GM12878 (cell line): ENCODE measurements around the gene FAM89A. TPM values are rescaled to one million over a fixed set of nuclear protein-coding genes. Genes with fewer than 3 reads are reported as not detected.

Experiments
- ATAC-seq: fragments of 200-7000 bp; cut with Tn5 transposase; 3 replicates; pipeline ENCODE4 v1.9.1; 2020; ENCODE audit warnings: mild to moderate bottlenecking, moderate library complexity
- BruUV-seq: library from RNA; stranded (reverse); fragments of 400-500 nt; replicated peaks from 2 replicates; lab custom pipeline; 2021; lab: Mats Ljungman, UMichigan
- CTCF ChIA-PET: fragments of 300-600 bp; sonication (Branson Sonifier 250); formaldehyde crosslinking; extraction: SDS; loops from one replicate; lab custom pipeline; 2021; ENCODE audit warnings: inconsistent platforms; lab: Yijun Ruan, JAX
- POLR2A ChIA-PET: fragments of 350-600 bp; formaldehyde crosslinking; extraction: SDS; loops from one replicate; lab custom pipeline; 2021; ENCODE audit warnings: inconsistent platforms; lab: Charles Lee
- RAD21 ChIA-PET: fragments of 300-600 bp; sonication (Branson Sonifier 250); formaldehyde crosslinking; loops from one replicate; lab custom pipeline; 2023; ENCODE audit warnings: antibody characterized with exemption; ENCODE audit not compliant: unreplicated experiment; lab: Charles Lee
- SMC1A ChIA-PET: fragments of 300-600 bp; sonication (Branson Sonifier 250); formaldehyde crosslinking; loops from one replicate; lab custom pipeline; 2023; ENCODE audit not compliant: unreplicated experiment, uncharacterized antibody; lab: Charles Lee
- DNase-seq: peaks from one replicate; pipeline ENCODE4 v3.0.0-alpha.2; 2011; ENCODE audit warnings: low read depth, low spot score
- FAIRE-seq: peaks from 3 replicates; lab custom pipeline; 2011; peaks lifted over from hg19 to GRCh38; lab: Jason Lieb, UNC
- H2AFZ ChIP-seq: 2 replicates; pipeline ENCODE4 v1.6.0; 2011; ENCODE audit warnings: low read depth, low read length, control low read depth; ENCODE audit not compliant: control insufficient read depth
- H3K27ac ChIP-seq: 2 replicates; pipeline ENCODE4 v1.5.1; 2011; ENCODE audit warnings: control low read depth; ENCODE audit not compliant: control insufficient read depth, insufficient read depth
- H3K27me3 ChIP-seq, 2 experiments: replicated peaks in 1 of 2; 2 replicates each; pipeline versions ENCODE4 v1.6.0 to v1.6.1; 2011; ENCODE audit warnings: low read length in 1 of 2; ENCODE audit not compliant: control insufficient read depth in 2 of 2, insufficient read depth in 2 of 2
- H3K36me3 ChIP-seq, 2 experiments: 2 replicates each; pipeline ENCODE4 v1.5.1; 2011; ENCODE audit warnings: low read length in 1 of 2; ENCODE audit not compliant: control insufficient read depth in 2 of 2, insufficient read depth in 2 of 2
- H3K4me1 ChIP-seq: 2 replicates; pipeline ENCODE4 v1.6.1; 2011; ENCODE audit warnings: mild to moderate bottlenecking, low read length, moderate library complexity, mixed read lengths; ENCODE audit not compliant: control insufficient read depth, insufficient read depth
- H3K4me2 ChIP-seq: 2 replicates; pipeline ENCODE4 v1.6.0; 2011; ENCODE audit warnings: control low read depth; ENCODE audit not compliant: control insufficient read depth, insufficient read depth
- H3K4me3 ChIP-seq: fragments of 200-600 bp; sonication (generic); 2 replicates; pipeline ENCODE4 v1.5.1; 2016
- H3K79me2 ChIP-seq: 2 replicates; pipeline ENCODE4 v1.6.0; 2011; ENCODE audit warnings: low read length; ENCODE audit not compliant: control insufficient read depth, insufficient read depth
- H3K9ac ChIP-seq: 2 replicates; pipeline ENCODE4 v1.8.0; 2011; ENCODE audit warnings: low read length, control low read depth, mixed read lengths; ENCODE audit not compliant: control insufficient read depth, insufficient read depth
- H3K9me3 ChIP-seq: replicated peaks from 3 replicates; pipeline ENCODE4 v1.5.1; 2011; ENCODE audit warnings: mild to moderate bottlenecking, low read length; ENCODE audit not compliant: control insufficient read depth, insufficient read depth
- H4K20me1 ChIP-seq: 2 replicates; pipeline ENCODE4 v1.6.0; 2011; ENCODE audit not compliant: control insufficient read depth, insufficient read depth
- BCL11A ChIP-seq: IDR thresholded peaks from 2 replicates; pipeline ENCODE4 v1.6.1; 2011; ENCODE audit warnings: low read depth, low read length
- CBX3 ChIP-seq: fragments of 200-600 bp; sonication (generic); IDR thresholded peaks from 2 replicates; pipeline ENCODE4 v1.6.1; 2016; ENCODE audit warnings: low read depth, borderline replicate concordance
- FOXM1 ChIP-seq: IDR thresholded peaks from 2 replicates; pipeline ENCODE4 v1.6.1; 2012; ENCODE audit warnings: low read depth, mild to moderate bottlenecking, inconsistent platforms, low read length, moderate library complexity
- JUND ChIP-seq: IDR thresholded peaks from 2 replicates; pipeline ENCODE4 v1.6.1; 2012; ENCODE audit warnings: low read depth, mild to moderate bottlenecking, low read length, improper control_type of control experiment, moderate library complexity
- NFIC ChIP-seq: IDR thresholded peaks from 2 replicates; pipeline ENCODE4 v1.6.1; 2012; ENCODE audit warnings: low read depth, mild to moderate bottlenecking, inconsistent platforms, low read length, moderate library complexity
- POLR2A ChIP-seq: IDR thresholded peaks from 2 replicates; pipeline ENCODE4 v1.6.1; 2011; ENCODE audit warnings: low read depth, mild to moderate bottlenecking, low read length
- RAD51 ChIP-seq: fragments of 450-650 bp; IDR thresholded peaks from 2 replicates; pipeline ENCODE4 v1.6.1; 2016; ENCODE audit warnings: moderate library complexity, mild to moderate bottlenecking, inconsistent platforms
- ZNF274 ChIP-seq: IDR thresholded peaks from one replicate; pipeline ENCODE4 v1.8.0; 2011; ENCODE audit not compliant: insufficient read length, insufficient read depth
- WGBS: methylation state at CpG from one replicate; pipeline ENCODE4 v1.1.6; 2016; ENCODE audit warnings: low lambda C conversion rate; ENCODE audit not compliant: insufficient replicate concordance, insufficient coverage; ENCODE audit errors: missing lambda C conversion rate; 5-methylcytosine and 5-hydroxymethylcytosine counted together
- in situ Hi-C: fragments of 300-500 bp; cut with MboI; formaldehyde crosslinking; loops from 9 replicates; pipeline ENCODE4 v1.14.3; 2018; ENCODE audit warnings: mixed read lengths
- intact Hi-C: fragments of 100-400 bp; cut with micrococcal nuclease; formaldehyde crosslinking; loops from one replicate; pipeline ENCODE4 v1.14.2; 2022; ENCODE audit not compliant: unreplicated experiment
- polyA plus RNA-seq, 11 experiments: library from polyadenylated mRNA; depleted of rRNA in 4 of 11; unstranded in 6 of 11; stranded (reverse) in 5 of 11; fragments of >200 nt; fragmentation: Nextera tagmentation in 4 of 11; fragmentation: Illumina TruSeq in 1 of 11; extraction: Ambion mirVana in 4 of 11; extraction: Trizol in 1 of 11; gene quantifications; 1 replicate in 1 of 11; 2 replicates in 10 of 11; pipeline versions ENCODE4 v1.2.1 to v1.2.3, GENCODE V29; 2011 to 2016; ENCODE audit warnings: inconsistent platforms in 2 of 11, missing spikeins in 2 of 11, low read depth in 1 of 11
- total RNA-seq, 4 experiments: library from RNA; depleted of rRNA in 3 of 4; stranded (reverse); fragments of >200 nt in 3 of 4; fragmentation: Illumina TruSeq in 1 of 4; extraction: Trizol in 1 of 4; gene quantifications; 2 replicates each; pipeline versions ENCODE4 v1.2.1 to v1.2.3, GENCODE V29; 2013 to 2021
- TF ChIP-seq, protein P1 (sequence below): fragments of 450-650 bp; formaldehyde crosslinking; IDR thresholded peaks from 2 replicates; pipeline ENCODE4 v1.4.0; 2022; ENCODE audit warnings: mild to moderate bottlenecking, moderate library complexity
- TF ChIP-seq, protein P2 (sequence below): IDR thresholded peaks from 2 replicates; pipeline ENCODE4 v1.6.1; 2012; ENCODE audit warnings: mild to moderate bottlenecking, low read depth, low read length
- TF ChIP-seq, protein P3 (sequence below), 3 experiments: IDR thresholded peaks in 2 of 3; conservative IDR thresholded peaks in 1 of 3; 2 replicates each; pipeline ENCODE4 v1.5.1; 2011; ENCODE audit warnings: low read depth in 3 of 3, low read length in 3 of 3, mild to moderate bottlenecking in 3 of 3, control low read depth in 2 of 3, moderate library complexity in 2 of 3, inconsistent platforms in 1 of 3, mixed read lengths in 1 of 3; ENCODE audit not compliant: control insufficient read depth in 2 of 3, insufficient read depth in 1 of 3; ENCODE audit errors: extremely low read depth in 1 of 3
- TF ChIP-seq, protein P4 (sequence below): fragments of 150-350 bp; IDR thresholded peaks from 2 replicates; pipeline ENCODE4 v1.6.1; 2016; ENCODE audit warnings: low read depth, low read length

The FAM89A gene
- total and polyA plus RNA-seq, 10 of the 15 experiments (the other 5 are each of a cell fraction or from before 2014, with no cell fraction given) = 0.06 to 0.72 (median 0.14) TPM; not detected in 4

DNA sequence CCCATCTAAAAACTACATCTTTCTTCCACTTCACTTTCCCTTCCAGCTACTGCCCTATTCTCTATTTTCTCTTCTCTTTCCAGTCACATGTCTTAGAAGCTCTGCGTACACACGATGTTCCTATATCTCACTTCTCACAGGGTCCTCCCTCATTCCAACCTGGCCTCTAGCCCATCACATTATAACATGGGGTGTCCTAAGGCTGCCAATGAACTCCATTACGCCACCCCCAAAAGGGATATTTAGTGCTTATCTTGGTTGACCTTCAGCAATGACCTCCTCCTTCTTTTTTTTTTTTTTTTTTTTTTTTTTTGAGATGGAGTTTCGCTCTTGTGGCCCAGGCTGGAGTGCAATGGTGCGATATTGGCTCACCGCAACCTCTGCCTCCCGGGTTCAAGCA, 38.2 kb upstream of the FAM89A start:
- 84% methylated on average over 6 of the region's 7 CpGs for WGBS
- no TSS peak for BruUV-seq
- Histone ChIP-seq H2AFZ (no peak overlapping the region), H3K79me2 (no peaks in the 10 kb centered on the region), H3K27me3 (no peaks in the 10 kb centered on the region; a peak in 1 of 4 replicates), H3K4me1 (no peaks in the 10 kb centered on the region), H3K4me3 (no peak overlapping the region), H4K20me1 (no peaks in the 10 kb centered on the region), H3K9me3 (no peaks in the 10 kb centered on the region), H3K4me2 (no peak overlapping the region), H3K27ac (no peak overlapping the region), H3K36me3 (no peaks in the 10 kb centered on the region), H3K9ac (no peak overlapping the region)
- ChIA-PET POLR2A (no interaction called here), RAD21 (no interaction called here), SMC1A (no interaction called here), CTCF (interaction anchor here (1.0 kb wide), 1 partner anchor 9 kb away, joined by 3 read pairs; no protein-coding TSS in a partner anchor)
- in situ Hi-C loops (no loop called here), intact Hi-C loops (no loop called here)
- ATAC-seq = no peak
- no peak for DNase-seq
- FAIRE-seq = no peak
- TF ChIP-seq, protein P1, sequence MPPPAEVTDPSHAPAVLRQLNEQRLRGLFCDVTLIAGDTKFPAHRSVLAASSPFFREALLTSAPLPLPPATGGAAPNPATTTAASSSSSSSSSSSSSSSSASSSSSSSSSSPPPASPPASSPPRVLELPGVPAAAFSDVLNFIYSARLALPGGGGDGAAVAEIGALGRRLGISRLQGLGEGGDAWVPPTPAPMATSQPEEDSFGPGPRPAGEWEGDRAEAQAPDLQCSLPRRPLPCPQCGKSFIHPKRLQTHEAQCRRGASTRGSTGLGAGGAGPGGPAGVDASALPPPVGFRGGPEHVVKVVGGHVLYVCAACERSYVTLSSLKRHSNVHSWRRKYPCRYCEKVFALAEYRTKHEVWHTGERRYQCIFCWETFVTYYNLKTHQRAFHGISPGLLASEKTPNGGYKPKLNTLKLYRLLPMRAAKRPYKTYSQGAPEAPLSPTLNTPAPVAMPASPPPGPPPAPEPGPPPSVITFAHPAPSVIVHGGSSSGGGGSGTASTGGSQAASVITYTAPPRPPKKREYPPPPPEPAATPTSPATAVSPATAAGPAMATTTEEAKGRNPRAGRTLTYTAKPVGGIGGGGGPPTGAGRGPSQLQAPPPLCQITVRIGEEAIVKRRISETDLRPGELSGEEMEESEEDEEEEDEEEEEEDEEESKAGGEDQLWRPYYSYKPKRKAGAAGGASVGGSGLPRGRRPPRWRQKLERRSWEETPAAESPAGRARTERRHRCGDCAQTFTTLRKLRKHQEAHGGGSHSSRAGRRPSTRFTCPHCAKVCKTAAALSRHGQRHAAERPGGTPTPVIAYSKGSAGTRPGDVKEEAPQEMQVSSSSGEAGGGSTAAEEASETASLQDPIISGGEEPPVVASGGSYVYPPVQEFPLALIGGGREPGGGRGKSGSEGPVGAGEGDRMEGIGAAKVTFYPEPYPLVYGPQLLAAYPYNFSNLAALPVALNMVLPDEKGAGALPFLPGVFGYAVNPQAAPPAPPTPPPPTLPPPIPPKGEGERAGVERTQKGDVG (CRISPR knock-in tag) = no peak
- TF ChIP-seq FOXM1 (no peak), BCL11A (no peak), JUND (no peak), CBX3 (no peak), POLR2A (no peak), RAD51 (no peak), ZNF274 (no peak), NFIC (no peak)
- TF ChIP-seq, protein P2, sequence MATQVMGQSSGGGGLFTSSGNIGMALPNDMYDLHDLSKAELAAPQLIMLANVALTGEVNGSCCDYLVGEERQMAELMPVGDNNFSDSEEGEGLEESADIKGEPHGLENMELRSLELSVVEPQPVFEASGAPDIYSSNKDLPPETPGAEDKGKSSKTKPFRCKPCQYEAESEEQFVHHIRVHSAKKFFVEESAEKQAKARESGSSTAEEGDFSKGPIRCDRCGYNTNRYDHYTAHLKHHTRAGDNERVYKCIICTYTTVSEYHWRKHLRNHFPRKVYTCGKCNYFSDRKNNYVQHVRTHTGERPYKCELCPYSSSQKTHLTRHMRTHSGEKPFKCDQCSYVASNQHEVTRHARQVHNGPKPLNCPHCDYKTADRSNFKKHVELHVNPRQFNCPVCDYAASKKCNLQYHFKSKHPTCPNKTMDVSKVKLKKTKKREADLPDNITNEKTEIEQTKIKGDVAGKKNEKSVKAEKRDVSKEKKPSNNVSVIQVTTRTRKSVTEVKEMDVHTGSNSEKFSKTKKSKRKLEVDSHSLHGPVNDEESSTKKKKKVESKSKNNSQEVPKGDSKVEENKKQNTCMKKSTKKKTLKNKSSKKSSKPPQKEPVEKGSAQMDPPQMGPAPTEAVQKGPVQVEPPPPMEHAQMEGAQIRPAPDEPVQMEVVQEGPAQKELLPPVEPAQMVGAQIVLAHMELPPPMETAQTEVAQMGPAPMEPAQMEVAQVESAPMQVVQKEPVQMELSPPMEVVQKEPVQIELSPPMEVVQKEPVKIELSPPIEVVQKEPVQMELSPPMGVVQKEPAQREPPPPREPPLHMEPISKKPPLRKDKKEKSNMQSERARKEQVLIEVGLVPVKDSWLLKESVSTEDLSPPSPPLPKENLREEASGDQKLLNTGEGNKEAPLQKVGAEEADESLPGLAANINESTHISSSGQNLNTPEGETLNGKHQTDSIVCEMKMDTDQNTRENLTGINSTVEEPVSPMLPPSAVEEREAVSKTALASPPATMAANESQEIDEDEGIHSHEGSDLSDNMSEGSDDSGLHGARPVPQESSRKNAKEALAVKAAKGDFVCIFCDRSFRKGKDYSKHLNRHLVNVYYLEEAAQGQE = no peak
- TF ChIP-seq, protein P3, sequence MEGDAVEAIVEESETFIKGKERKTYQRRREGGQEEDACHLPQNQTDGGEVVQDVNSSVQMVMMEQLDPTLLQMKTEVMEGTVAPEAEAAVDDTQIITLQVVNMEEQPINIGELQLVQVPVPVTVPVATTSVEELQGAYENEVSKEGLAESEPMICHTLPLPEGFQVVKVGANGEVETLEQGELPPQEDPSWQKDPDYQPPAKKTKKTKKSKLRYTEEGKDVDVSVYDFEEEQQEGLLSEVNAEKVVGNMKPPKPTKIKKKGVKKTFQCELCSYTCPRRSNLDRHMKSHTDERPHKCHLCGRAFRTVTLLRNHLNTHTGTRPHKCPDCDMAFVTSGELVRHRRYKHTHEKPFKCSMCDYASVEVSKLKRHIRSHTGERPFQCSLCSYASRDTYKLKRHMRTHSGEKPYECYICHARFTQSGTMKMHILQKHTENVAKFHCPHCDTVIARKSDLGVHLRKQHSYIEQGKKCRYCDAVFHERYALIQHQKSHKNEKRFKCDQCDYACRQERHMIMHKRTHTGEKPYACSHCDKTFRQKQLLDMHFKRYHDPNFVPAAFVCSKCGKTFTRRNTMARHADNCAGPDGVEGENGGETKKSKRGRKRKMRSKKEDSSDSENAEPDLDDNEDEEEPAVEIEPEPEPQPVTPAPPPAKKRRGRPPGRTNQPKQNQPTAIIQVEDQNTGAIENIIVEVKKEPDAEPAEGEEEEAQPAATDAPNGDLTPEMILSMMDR (IDR thresholded peaks at IDR 0.05 in 2 of 3, conservative IDR thresholded peaks at IDR 0.05 in 1 of 3; ENCODE audit: control insufficient read depth in 2 of 3, extremely low read depth in 1 of 3, insufficient read depth in 1 of 3, low read depth in 3 of 3, low read length in 3 of 3) = no peak
- TF ChIP-seq, protein P4, sequence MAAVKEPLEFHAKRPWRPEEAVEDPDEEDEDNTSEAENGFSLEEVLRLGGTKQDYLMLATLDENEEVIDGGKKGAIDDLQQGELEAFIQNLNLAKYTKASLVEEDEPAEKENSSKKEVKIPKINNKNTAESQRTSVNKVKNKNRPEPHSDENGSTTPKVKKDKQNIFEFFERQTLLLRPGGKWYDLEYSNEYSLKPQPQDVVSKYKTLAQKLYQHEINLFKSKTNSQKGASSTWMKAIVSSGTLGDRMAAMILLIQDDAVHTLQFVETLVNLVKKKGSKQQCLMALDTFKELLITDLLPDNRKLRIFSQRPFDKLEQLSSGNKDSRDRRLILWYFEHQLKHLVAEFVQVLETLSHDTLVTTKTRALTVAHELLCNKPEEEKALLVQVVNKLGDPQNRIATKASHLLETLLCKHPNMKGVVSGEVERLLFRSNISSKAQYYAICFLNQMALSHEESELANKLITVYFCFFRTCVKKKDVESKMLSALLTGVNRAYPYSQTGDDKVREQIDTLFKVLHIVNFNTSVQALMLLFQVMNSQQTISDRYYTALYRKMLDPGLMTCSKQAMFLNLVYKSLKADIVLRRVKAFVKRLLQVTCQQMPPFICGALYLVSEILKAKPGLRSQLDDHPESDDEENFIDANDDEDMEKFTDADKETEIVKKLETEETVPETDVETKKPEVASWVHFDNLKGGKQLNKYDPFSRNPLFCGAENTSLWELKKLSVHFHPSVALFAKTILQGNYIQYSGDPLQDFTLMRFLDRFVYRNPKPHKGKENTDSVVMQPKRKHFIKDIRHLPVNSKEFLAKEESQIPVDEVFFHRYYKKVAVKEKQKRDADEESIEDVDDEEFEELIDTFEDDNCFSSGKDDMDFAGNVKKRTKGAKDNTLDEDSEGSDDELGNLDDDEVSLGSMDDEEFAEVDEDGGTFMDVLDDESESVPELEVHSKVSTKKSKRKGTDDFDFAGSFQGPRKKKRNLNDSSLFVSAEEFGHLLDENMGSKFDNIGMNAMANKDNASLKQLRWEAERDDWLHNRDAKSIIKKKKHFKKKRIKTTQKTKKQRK = no peak
